ENCODE results near the gene SLC12A7.

DNA sequence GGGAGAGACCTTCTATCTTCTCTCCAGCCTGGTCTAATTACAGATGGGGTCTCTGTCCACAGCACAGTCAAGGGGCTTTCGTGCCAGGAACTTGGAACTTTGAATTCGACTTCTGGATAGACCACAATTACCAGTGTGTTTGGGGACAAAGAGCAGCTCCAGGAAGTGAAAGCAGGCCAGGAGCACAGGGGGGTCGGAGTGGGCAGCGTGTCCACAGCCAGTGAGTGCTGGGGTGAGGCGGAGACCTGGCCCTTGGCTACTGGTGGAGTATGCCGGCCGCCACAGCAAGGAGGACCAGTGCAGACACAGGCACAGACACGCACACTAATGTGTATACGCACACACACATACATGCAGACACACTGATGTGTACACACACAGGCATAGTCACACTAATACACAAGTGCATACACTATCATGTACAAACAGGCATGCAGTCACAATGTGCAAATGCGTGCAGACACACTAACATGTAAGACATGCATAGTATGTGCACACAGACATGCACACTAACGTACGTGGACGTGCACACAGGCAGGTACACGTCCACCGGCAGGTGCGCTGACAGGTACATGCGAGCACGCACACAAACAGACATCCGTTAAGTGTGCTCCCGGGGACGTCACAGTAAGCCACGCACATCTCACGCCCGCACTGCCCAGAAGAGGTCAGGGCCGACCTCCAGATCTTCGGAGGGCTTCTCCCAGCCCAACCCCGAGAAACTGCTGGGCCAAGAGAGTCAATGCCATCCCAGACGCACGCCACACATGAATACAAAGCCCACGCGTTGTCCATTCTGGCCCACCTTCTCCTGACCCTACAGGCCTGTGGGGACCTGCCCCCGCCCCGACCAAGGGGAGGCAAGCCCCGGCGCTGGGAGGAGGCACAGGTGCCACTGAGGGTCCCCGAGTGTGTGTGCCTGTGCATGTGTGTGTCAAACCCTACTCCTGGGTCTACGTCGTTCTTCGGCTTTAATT, 56.8 kb downstream of the SLC12A7 start:
- no peak for TF ChIP-seq POLR2A (IDR thresholded peaks at IDR 0.05)
- TF ChIP-seq, protein P1, sequence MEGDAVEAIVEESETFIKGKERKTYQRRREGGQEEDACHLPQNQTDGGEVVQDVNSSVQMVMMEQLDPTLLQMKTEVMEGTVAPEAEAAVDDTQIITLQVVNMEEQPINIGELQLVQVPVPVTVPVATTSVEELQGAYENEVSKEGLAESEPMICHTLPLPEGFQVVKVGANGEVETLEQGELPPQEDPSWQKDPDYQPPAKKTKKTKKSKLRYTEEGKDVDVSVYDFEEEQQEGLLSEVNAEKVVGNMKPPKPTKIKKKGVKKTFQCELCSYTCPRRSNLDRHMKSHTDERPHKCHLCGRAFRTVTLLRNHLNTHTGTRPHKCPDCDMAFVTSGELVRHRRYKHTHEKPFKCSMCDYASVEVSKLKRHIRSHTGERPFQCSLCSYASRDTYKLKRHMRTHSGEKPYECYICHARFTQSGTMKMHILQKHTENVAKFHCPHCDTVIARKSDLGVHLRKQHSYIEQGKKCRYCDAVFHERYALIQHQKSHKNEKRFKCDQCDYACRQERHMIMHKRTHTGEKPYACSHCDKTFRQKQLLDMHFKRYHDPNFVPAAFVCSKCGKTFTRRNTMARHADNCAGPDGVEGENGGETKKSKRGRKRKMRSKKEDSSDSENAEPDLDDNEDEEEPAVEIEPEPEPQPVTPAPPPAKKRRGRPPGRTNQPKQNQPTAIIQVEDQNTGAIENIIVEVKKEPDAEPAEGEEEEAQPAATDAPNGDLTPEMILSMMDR (IDR thresholded peaks at IDR 0.05), result no peak

All from testis (tissue), 2 donors.